PFSK-1 (cell line): ENCODE measurements around the gene MRPL4.

Experiments
- FOXP2 ChIP-seq: optimal IDR thresholded peaks from 2 replicates; pipeline ENCODE3; 2011; ENCODE audit warnings: borderline replicate concordance, control low read depth, inconsistent platforms; ENCODE audit not compliant: insufficient read depth; ENCODE audit errors: extremely low read length, extremely low read depth
- POLR2AphosphoS5 ChIP-seq: IDR thresholded peaks from 2 replicates; pipeline ENCODE4 v1.6.1; 2012; ENCODE audit warnings: low read depth, mild to moderate bottlenecking, control low read depth, low read length, moderate library complexity
- REST ChIP-seq, 2 experiments: IDR thresholded peaks; 2 replicates each; pipeline versions ENCODE4 v1.6.1 to v1.8.0; 2011 to 2012; ENCODE audit warnings: low read depth in 2 of 2, low read length in 2 of 2, control low read depth in 1 of 2, inconsistent platforms in 1 of 2, mild to moderate bottlenecking in 1 of 2, moderate library complexity in 1 of 2; ENCODE audit not compliant: insufficient read depth in 1 of 2
- SIN3A ChIP-seq: IDR thresholded peaks from 2 replicates; pipeline ENCODE4 v1.6.1; 2012; ENCODE audit warnings: mild to moderate bottlenecking, low read length, moderate library complexity, borderline replicate concordance; ENCODE audit not compliant: insufficient read depth
- TAF1 ChIP-seq: IDR thresholded peaks from 2 replicates; pipeline ENCODE4 v1.6.1; 2012; ENCODE audit warnings: low read length, control low read depth, borderline replicate concordance; ENCODE audit not compliant: insufficient read depth

DNA sequence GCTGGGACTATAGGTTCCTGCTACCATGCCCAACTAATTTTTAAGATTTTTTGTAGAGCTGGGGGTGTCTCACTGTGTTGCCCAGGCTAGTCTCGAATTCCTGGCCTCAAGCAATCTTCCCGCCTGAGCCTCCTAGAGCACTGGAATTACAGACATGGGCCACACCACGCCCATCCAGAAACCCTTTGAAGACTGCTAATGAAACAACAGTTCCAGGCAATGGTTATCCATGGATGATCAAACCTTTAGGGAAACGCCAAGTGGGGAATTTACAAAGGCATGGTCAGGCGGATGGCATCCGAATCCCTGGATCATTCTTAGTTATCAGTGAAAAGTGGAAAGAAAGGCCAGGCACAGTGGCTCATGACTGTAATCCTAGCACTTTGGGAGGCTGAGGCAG, 40.3 kb upstream of the MRPL4 start:
- TF ChIP-seq POLR2AphosphoS5 = no peak
- no peak for TF ChIP-seq TAF1
- TF ChIP-seq SIN3A = no peak
- no peak for TF ChIP-seq REST (IDR thresholded peaks at IDR 0.05; ENCODE audit: insufficient read depth in 1 of 2, low read depth in 2 of 2, low read length in 2 of 2)
- TF ChIP-seq FOXP2 = no peak
